HG03521 (cell line): ENCODE measurements around the gene ARHGEF40.

Experiments used
- ATAC-seq: cut with Tn5 transposase; IDR thresholded peaks from one replicate; pipeline ENCODE4 v1.9.1; 2021; ENCODE audit warnings: mild to moderate bottlenecking, moderate library complexity; ENCODE audit not compliant: unreplicated experiment

Gene ARHGEF40

GRCh38 chr14:21078726-21079125 lies 8.6 kb downstream of the ARHGEF40 start:
- ATAC-seq: no peak

DNA sequence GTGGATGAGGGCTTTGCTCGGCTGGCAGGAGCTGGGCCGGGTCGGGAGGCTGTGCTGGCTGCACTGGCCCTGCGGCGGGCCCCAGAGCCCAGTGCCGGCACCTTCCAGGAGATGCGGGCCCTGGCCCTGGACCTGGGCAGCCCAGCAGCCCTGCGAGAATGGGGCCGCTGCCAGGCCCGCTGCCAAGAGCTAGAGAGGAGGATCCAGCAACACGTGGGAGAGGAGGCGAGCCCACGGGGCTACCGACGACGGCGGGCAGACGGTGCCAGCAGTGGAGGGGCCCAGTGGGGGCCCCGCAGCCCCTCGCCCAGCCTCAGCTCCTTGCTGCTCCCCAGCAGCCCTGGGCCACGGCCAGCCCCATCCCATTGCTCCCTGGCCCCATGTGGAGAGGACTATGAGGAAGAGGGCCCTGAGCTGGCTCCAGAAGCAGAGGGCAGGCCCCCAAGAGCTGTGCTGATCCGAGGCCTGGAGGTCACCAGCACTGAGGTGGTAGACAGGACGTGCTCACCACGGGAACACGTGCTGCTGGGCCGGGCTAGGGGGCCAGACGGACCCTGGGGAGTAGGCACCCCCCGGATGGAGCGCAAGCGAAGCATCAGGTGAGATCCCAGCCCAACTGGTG lies 11.5 kb downstream of the ARHGEF40 start:
- no peak for ATAC-seq

- no peak for ATAC-seq
Measured at GRCh38 chr14:21083565-21084325, 13.6 kb downstream of the ARHGEF40 start.

DNA sequence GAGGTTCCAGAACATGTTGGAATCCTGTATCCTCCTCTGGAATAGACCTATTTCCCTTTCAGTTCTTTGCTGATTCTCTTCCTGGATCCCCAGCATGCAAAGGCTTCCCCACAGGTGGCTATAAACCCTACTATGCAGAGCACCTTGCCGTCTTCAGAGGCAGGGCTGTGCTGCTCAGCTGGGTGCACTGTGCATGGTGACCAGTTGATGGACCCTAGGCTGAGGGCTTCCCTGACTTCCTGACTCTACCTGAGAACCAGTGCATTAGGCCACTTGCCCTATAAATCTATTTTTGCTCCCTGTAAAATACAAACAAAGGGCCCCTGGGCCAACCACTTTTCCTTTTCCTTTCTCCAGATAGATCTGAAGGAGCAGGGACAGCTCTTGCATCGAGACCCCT lies 14.3 kb downstream of the ARHGEF40 start:
- no peak for ATAC-seq

DNA sequence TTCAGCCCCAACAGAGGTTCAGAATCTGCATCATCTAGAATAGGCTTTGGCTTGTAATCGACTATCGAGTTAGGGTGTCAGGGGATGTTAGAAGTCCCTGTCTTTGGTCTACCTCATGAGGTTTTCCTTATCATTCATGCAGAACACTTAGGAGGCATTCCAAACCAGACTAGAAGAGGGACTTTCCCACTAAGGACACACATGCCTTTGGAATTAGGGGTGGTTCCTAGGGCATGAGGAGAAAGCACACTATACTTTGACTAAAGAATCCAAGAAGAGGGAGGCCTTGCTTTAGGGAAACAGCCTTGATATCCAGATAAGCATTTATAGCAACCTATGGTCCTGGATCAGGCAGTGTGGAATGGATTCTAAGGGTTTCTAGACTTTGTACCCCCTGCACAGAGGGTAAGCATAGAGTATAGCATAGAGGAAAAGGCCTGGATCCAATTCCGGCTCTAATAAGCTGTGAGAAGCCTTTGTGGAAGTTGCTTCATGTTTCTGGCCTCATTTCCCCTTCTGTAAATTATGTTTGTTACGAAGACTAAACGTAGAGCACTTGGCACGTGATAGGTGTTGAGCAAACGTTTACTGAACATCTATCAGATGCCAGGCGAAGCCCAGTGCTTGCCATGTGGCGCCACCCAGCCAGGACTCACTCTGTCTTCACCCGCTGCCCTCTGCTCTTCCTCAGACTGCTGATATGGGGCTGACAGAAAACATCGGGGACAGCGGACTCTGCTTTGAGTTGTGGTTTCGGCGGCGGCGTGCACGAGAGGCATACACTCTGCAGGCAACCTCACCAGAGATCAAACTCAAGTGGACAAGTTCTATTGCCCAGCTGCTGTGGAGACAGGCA lies 15.1 kb downstream of the ARHGEF40 start:
- no peak for ATAC-seq

DNA sequence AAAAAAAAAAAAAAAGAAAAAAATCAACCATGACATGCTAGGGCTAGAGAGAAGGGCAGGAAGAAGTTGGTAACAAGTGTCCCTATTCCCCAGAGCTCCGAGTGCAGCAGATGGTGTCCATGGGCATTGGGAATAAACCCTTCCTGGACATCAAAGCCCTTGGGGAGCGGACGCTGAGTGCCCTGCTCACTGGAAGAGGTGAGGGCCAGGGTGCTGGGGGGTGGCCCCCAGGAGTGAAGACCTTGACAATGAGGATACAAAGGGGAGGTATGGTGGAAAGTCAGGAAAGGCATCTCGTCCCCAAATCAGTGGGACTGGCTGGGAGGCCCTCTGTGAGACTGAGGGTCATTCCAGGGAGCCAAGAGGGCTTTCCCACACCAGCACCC lies 16.8 kb downstream of the ARHGEF40 start:
- ATAC-seq: no peak

GRCh38 chr14:21087294-21088091 lies 17.4 kb downstream of the ARHGEF40 start:
- ATAC-seq: peak; percentile 48

- no peak for ATAC-seq
Measured at GRCh38 chr14:21088687-21089086, 18.6 kb downstream of the ARHGEF40 start.

- ATAC-seq: no peak
Measured at GRCh38 chr14:21089271-21089670, 19.2 kb downstream of the ARHGEF40 start.

GRCh38 chr14:21089877-21090193 lies 19.7 kb downstream of the ARHGEF40 start:
- ATAC-seq: no peak

DNA sequence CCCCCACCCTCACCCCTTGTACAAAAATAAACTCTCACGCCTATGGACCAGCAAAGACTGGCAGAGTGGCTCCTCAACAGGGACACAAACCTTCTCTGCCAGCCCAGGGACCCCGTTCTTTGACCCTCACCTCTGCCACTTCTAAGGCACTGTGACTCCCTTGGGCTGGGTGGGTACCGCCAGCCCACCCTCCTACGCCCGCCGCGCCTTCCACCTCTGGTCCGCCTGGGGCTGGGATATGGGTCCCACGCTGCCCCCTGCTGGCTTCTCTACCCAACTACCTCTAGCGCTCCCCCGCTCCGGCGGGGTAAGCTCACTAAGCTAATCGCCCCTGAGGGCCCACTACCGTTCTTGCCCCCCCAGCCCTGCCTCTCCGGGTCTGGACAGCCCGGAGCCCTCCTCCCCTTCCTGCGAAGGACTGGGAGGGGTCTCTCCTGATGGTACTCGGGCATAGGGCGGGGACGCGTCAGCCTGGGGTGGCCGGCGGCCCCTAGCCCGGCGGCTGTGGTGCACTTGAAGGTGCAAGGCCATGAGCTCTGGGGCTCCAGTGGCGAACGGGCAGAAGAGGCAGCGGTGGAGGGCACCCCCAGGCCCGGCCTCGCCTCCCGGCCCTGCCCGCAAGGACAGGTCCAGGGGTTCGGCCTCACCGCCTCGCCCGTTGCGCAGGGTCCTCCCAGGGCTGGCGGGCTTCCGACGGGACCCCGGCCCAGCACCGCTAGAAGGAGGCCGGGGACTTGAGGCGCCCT lies 20.3 kb downstream of the ARHGEF40 start:
- no peak for ATAC-seq

GRCh38 chr14:21090940-21091663 lies 21.0 kb downstream of the ARHGEF40 start:
- ATAC-seq: no peak

- ATAC-seq: no peak
Measured at GRCh38 chr14:21091821-21092272, 21.7 kb downstream of the ARHGEF40 start.

DNA sequence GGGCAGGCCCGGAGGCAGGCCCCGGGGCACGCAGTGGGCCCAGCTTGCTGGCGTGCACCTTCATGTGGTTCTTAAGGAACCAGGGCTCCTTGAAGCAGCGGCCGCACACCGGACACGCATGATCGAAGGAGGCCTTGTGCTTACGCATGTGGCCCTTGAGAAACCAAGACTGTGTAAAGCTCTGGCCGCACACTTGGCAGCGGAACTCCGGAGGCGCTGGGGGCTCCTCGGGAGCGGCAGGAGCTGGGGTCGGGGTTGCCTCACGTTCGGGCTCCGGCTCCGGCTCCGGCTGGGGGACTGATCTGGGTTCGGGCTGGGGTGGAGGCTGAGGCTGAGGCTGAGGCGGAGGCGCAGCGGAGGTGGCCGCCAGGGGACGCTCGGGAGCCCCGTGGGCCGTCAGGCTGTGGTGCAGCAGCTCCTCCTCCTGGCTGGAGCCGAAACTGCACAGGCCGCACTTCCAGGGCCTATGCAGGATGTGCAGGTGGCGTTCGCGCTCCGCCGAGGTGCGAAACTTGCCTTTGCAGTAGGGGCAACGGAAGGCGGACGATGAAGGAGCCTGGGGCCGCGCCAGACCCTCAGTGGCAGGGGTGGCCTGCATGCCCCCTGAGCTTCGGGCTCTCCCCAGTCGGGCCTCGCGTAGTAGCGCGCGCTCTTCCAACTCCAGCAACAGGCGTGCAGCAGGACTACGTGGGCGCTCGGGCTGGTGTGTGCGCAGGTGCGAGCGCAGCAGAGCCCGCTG lies 22.3 kb downstream of the ARHGEF40 start:
- peak; percentile 73 for ATAC-seq

DNA sequence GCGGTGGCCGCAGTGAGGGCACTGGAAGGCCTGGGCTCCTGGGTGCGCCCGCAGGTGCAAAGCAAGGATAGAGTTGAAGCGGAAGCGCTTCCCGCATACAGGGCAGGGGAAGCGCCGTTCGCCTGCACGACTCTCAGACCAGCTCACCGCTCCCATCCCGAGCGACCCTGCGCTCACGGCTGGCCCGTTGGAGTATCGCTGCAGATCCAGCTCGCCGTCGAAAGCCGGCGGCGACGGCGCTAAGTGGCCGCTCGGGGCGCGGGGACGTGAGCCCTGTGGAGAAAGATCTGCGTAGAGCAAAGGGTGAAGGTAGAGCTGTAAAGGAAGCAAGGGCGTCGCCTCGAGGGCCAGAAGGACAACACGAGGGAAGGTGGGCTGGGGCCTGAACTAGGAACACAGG lies 22.9 kb downstream of the ARHGEF40 start:
- no peak for ATAC-seq

- ATAC-seq: no peak
Measured at GRCh38 chr14:21093769-21094681, 23.9 kb downstream of the ARHGEF40 start.

DNA sequence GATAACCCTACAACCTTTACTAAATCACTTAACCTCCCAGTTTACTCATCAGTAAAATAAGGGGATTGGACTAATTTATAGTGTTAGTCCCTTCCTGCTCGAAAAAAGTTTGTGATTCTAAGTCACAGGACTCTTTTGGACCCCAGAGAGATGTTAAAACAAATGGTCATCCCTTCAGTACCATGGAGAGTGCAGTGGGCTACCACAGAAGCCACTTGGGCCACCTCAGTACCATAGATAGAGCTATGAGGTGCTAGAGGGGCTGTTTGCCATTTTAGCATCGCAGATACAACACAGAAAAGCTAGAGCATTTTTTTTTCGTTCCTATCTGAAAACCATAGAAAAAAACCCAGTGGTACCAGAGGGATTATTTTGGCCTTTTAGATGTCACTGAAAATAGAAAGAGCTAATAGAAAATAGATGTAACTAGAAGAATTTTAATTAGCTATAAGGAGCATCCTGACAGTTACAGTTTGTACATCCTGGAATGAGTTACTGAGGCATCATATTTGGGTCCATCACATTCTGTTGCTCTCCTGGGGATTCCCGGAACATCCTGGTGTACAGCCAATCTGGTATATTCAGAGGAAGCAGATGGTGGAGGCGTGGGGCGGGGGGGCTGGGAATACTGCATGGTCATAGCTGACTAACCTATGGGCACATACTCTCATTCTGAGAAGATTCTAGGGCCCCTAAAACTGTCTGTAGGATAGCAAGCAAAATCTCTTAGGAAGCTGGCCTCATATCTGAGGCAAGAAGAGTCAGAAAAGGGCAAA lies 25.5 kb downstream of the ARHGEF40 start:
- no peak for ATAC-seq
